Measurements from ENCODE around the gene ANKRD23. TPM values are rescaled to one million over a fixed set of nuclear protein-coding genes. Genes with fewer than 3 reads are reported as not detected.

Gene ANKRD23
- total and polyA plus RNA-seq, 2 of the 13 experiments (the other 11 are each of a cell fraction or from before 2014, with no cell fraction given): 1.5 to 1.6 TPM

GRCh38 chr2:96816836-96817702, 26.8 kb downstream of the ANKRD23 start (continued):
- TF ChIP-seq ZUFSP (CRISPR knock-in tag; IDR thresholded peaks at IDR 0.05; ENCODE audit: borderline replicate concordance) (no peak), AHR (CRISPR knock-in tag; IDR thresholded peaks at IDR 0.05) (peak; percentile 70; the same call in 1 of the 2 replicates), ZNF720 (CRISPR knock-in tag; IDR thresholded peaks at IDR 0.05) (no peak), RBM22 (optimal IDR thresholded peaks at IDR 0.05; ENCODE audit: low read length) (no peak), SATB2 (CRISPR knock-in tag; IDR thresholded peaks at IDR 0.05) (no peak), HDAC2 (CRISPR knock-in tag; IDR thresholded peaks at IDR 0.05) (peak; percentile 21; the same call in 1 of the 2 replicates), ESRRA (CRISPR knock-in tag; IDR thresholded peaks at IDR 0.05; ENCODE audit: low read depth) (no peak), ZNF768 (CRISPR knock-in tag; IDR thresholded peaks at IDR 0.05) (peak; percentile 56; the same call in 1 of the 2 replicates), ETS1 (CRISPR knock-in tag; IDR thresholded peaks at IDR 0.05) (no peak), STAT5B (CRISPR knock-in tag; IDR thresholded peaks at IDR 0.05) (no peak), TEAD3 (CRISPR knock-in tag; optimal IDR thresholded peaks at IDR 0.05; ENCODE audit: borderline replicate concordance) (peak; percentile 62), ATF6 (CRISPR knock-in tag; conservative IDR thresholded peaks at IDR 0.05) (no peak), ZBTB8A (CRISPR knock-in tag; IDR thresholded peaks at IDR 0.05; ENCODE audit: borderline replicate concordance, low read depth) (no peak), PHF5A (CRISPR knock-in tag; IDR thresholded peaks at IDR 0.05; ENCODE audit: low read depth, unreplicated experiment) (no peak), CENPT (CRISPR knock-in tag; IDR thresholded peaks at IDR 0.05; ENCODE audit: low read depth) (no peak), ZNF281 (CRISPR knock-in tag; IDR thresholded peaks at IDR 0.05; ENCODE audit: borderline replicate concordance) (no peak), ZNF503 (CRISPR knock-in tag; IDR thresholded peaks at IDR 0.05) (no peak), AGO1 (IDR thresholded peaks at IDR 0.05; ENCODE audit: low read depth, low read length, poor library complexity, severe bottlenecking) (no peak), CBX5 (CRISPR knock-in tag; IDR thresholded peaks at IDR 0.05; ENCODE audit: borderline replicate concordance) (no peak), ZNF644 (CRISPR knock-in tag; IDR thresholded peaks at IDR 0.05; ENCODE audit: low read depth) (no peak)

Measured in HepG2 (cell line).